ENCODE results near the gene SOCS2.

The SOCS2 gene

GRCh38 chr12:93567174-93567573 lies 5.3 kb upstream of the SOCS2 start:
- no peak for DNase-seq (ENCODE audit: low read depth)

- DNase-seq (ENCODE audit: low read depth), result no peak
These were observed 4.4 kb upstream of the SOCS2 start for GRCh38 chr12:93568091-93568490.

- no peak for DNase-seq (ENCODE audit: low read depth)
These were observed 3.2 kb upstream of the SOCS2 start for GRCh38 chr12:93569301-93569655.

- DNase-seq (ENCODE audit: low read depth), result peak; percentile 60
These were observed 2.6 kb upstream of the SOCS2 start for GRCh38 chr12:93569656-93570551.

DNA sequence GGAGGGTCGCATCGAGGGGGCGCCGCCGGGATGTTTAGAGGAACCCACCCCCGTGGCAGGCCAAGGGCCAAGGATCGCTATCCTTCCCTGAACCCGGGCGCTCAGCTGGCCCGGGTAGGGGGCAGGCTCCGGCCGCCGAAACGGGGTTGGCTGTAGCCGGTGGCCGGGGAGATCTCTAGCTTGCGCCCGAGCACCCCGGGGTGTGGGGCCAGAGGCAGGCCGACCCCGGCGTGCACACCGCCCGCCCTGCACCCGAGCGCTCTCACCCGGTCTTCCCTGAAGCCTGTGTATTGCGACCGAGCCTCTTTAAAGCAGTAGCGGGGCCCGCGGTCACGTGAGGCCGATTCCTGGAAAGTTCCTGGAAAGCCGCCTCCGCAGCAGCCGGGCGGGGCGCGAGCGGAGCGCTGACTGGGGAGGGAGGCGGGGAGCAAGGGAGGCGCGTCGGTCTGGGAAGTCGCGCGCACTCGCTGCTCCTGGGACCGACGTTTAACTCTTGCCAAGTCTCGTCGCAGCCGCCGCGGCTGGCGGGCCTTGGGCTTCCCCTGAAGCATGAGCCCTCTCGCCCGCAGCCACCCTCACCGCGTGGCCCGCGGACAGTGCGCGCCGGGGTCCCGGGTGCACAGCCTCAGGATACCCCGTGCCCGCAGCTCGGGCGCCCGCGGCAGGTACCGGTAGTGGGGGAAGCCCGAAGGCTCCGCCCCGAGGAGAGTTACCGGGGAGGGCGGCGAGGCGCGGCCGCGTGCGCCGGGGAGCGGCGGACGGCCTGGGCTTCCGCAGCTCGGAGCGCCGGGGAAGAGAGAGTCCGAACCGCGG lies 1.7 kb upstream of the SOCS2 start:
- DNase-seq (ENCODE audit: low read depth), result peak; percentile 85

DNA sequence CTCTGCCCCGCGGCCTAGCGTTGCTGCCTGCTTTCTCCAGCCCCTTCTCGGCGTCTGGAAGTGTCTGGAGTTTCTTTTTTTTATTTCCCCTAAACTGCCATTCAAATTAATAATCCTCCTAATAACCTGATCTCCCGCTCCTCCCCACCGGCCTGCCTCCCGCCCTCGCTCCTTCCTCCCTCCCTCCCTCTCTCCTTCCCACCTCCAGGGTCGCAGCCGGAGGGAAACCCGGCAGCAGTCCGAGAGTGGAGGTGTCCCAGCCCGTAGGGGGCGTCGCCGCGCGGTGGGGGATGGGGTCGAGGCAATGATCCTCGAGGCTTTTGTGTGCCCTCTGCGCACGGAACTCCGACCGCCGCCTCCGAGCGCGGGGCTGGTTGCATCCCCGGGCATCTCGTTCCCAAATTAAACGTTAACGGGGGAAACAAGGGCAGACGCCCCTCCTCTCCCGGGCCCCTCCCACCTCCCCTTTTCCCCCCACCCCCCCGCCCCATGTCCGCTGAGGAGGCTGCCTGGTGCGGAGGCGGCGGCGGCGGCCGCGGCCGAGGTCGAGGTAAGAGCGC lies 1.0 kb upstream of the SOCS2 start:
- peak; percentile 57 for DNase-seq (ENCODE audit: low read depth)

- DNase-seq (ENCODE audit: low read depth), result peak; percentile 24
These were observed 457 bp downstream of the SOCS2 start for GRCh38 chr12:93572712-93573551.

- no peak for DNase-seq (ENCODE audit: low read depth)
These were observed 1.2 kb downstream of the SOCS2 start for GRCh38 chr12:93573552-93574223.

DNA sequence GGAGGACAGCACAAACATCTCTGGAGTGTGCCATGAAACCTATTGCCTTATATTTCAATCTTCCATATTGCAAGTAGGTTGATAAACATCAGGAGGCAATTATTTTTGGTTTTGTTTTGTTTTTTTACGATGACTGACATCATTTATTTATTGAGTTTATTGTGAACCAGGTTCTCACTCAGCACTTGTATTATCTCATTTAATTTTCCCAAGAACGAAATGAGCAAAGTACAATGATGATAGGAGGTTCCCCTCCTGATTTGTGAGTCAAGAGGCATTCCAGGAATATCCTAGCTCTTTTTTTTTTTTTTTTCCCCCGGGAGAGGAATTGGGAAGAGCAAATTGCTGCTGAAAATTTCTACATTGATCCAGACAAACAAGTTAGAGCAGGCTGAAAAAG lies 4.7 kb downstream of the SOCS2 start:
- no peak for DNase-seq (ENCODE audit: low read depth)

GRCh38 chr12:93578221-93578620 lies 5.7 kb downstream of the SOCS2 start:
- no peak for DNase-seq (ENCODE audit: low read depth)

DNA sequence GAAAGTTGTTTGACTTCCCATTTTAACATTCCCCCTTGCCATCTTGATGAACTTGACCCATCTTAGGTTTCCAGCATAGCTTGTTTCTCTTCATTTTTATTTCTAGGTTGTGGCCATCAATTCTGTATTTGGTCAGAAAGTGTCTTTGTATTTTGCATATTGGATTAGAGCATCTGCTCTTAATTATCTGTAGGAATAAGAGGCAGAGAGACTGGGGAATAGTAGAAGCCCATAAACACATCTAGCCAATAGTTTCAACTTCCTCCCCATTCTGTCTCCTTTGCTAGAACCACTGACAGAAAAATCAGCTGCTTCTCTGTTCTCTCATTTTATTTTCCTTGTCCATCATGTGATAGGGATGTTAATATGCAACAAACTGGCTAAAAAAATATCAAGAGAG lies 8.2 kb downstream of the SOCS2 start:
- DNase-seq (ENCODE audit: low read depth), result no peak

- no peak for DNase-seq (ENCODE audit: low read depth)
These were observed 8.9 kb downstream of the SOCS2 start for GRCh38 chr12:93581370-93581769.

- DNase-seq (ENCODE audit: low read depth), result no peak
These were observed 9.9 kb downstream of the SOCS2 start for GRCh38 chr12:93582351-93582750.

GRCh38 chr12:93583627-93584392 lies 11.3 kb downstream of the SOCS2 start:
- no peak for DNase-seq (ENCODE audit: low read depth)

DNA sequence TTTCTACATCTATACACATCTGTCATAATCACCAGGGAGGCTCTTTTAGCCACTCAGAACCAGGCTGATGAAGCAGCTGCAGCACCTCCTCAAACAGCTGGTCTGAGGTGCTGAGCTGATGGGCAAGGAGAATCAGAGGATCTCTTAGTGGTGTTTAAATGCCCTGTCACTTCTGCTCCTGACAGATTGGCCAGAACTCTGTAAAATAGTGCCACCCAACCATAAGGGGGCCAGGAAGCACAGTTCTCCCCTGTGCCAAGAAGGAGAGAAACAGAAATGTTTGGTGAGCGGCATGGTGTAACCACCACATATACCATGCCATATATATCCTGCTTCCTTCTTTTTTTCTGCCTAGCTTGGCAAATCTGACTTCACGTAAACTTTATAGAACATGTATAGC lies 12.8 kb downstream of the SOCS2 start:
- DNase-seq (ENCODE audit: low read depth), result no peak

DNA sequence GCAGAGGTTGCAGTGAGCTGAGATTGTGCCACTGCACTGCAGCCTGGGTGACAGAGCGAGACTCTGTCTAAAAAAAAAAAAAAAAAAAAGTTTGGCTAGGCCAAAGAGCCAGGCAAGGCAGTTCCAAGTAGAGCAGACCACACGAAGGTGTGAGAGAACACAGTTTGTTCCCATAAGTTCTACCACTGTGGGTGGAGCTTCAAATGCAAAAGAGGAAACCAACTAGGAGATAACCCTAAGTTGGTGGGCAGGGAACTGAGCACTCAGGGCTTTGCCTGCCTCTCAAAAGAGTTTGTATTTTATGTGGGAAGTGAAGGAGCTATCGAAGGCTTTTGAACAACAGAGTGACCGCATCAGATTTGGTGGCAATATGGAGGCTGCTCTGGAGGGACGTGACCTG lies 15.1 kb downstream of the SOCS2 start:
- no peak for DNase-seq (ENCODE audit: low read depth)

GRCh38 chr12:93589081-93589480 lies 16.6 kb downstream of the SOCS2 start:
- DNase-seq (ENCODE audit: low read depth), result no peak

- DNase-seq (ENCODE audit: low read depth), result peak; percentile 13
These were observed 18.8 kb downstream of the SOCS2 start for GRCh38 chr12:93591137-93591868.

GRCh38 chr12:93592641-93593406 lies 20.3 kb downstream of the SOCS2 start:
- DNase-seq (ENCODE audit: low read depth), result no peak

Measured in activated T-cell treated with anti-CD3 and anti-CD28 coated beads for 48 hours (primary cell).